Cerebellar nuclear complex (tissue), 1 donor: ENCODE measurements around the gene PRUNE1.

Experiments
- DNase-seq, 2 experiments: peaks; one replicate each; lab custom pipeline; 2025; lab: John Stamatoyannopoulos, UW

The PRUNE1 gene

DNA sequence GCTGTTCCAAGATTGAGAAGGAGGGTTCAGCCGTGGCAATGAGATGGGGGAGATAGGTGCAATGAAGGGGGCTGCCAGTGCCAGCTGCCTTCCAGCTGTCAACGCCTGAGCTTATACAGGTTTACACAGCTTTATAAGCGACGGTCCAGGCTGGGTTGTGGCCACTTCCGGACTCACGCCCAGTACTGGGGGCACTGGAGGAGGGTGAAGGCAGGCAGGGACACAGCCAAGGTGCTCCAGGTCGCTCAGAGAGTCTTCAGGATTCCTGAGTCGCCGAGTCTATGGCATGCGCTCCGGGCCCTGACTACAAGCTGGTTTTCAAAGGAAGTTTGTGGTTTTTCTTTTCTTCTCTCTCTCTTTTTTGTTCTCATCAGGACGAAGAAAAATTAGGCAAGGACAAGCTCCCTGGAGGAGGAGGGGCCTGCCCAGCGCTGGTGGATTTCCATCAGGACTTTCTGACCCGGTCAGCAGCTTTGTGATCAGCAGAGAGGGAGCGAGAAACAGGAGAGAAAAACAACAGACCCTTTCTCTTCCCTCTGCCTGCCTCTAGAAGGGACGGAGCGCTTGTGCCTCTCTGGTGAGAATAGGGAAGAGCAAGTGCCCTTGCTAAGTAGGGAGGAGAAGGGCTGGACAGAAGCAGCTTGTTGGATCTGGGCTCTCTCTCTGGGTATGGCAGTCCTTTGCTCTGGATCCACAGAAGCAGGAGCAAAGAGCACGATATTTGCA is 1.8 kb upstream of the PRUNE1 start, which contains the start of gene MINDY1:
Gene MINDY1, minus strand, starts transcription at position 576 of the 726 bp plus-strand sequence. CDS start 4,285 bp downstream, outside the sequence.
- DNase-seq = peak; percentile 63 to 77

DNA sequence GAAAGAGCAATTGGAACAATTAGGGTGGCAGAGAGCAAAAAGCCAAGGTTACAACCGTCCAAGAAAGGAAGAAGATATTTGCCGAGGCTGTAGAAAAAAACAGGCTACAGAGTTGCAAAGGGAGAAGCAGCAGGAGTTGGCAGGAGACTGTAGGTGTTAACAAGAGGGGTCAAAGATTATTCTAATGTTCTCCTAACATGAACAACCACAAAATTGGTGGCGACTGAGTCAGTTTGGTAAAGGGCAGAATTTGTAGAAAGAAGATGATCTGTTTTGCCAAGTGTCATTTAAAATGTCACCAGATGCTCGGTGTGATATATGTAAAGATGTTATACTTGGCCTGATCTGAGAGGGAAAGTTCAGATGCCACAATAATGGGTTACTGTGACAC is 401 bp upstream of the PRUNE1 start:
- DNase-seq = no peak

DNA sequence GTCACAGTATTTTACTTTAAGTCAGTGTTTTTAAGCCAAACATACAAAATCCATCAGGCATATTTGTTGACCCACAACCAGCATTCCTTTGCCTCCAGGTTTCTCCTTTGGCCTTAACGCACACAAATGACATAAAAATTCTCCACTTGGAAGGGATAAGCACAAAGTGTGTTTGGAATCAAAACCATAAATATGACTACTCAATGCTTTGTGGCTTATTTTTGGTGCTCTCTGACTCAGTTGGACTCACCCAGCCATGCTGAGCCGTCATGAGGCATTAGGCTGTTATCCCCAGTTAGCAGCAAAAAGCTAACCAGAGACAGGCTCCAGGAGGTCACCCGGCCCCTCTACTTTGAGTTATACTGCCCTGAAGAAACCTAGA is 948 bp downstream of the PRUNE1 start:
- DNase-seq = no peak

DNA sequence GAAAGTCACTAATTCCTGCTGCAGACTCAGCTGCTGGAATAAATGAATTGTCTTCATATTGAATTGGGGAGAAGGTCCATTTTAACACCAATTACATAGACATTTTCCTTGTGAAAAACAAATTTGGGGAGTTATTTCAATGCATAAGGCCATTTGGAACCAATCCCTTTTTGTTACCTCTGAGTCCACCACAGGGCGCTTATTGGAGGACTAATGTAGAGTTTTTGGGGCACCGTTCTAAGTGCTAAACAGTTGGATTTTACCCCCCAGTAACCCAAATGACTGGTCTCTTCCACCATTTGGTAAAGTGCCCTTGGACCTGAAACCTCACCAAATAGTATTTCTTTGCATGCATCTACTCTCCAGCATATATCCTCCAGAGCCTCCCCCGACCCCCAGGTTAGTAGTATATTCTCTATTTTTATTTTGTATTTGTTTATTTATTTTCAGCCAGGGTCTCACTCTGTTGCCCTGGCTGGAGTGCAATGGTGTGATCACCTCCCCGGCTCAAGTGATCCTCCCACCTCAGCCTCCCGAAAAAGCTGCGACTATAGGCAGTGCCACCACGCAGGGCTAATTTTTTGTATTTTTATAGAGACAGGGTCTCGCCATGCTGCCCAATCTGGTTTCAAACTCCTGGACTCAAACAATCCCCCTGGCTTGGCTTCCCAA is 1.6 kb downstream of the PRUNE1 start:
- no peak for DNase-seq

DNA sequence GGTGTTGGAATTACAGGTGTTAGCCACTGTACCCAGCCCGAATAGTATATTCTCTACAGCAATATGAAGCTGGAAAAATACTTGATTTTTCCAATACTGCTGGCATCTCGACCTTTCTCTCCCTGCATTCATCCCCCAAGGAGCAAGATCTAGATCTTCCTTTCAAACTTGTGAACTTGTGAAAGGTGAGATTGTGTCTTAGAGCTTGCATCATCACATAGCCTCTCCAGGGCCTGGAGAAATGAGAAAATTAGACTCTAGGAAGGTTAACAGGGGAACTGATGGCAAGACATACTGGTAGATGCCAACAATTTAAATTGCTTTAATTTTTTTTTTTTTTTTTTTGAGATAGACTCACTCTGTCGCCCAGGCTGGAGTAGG is 2.1 kb downstream of the PRUNE1 start:
- no peak for DNase-seq

DNA sequence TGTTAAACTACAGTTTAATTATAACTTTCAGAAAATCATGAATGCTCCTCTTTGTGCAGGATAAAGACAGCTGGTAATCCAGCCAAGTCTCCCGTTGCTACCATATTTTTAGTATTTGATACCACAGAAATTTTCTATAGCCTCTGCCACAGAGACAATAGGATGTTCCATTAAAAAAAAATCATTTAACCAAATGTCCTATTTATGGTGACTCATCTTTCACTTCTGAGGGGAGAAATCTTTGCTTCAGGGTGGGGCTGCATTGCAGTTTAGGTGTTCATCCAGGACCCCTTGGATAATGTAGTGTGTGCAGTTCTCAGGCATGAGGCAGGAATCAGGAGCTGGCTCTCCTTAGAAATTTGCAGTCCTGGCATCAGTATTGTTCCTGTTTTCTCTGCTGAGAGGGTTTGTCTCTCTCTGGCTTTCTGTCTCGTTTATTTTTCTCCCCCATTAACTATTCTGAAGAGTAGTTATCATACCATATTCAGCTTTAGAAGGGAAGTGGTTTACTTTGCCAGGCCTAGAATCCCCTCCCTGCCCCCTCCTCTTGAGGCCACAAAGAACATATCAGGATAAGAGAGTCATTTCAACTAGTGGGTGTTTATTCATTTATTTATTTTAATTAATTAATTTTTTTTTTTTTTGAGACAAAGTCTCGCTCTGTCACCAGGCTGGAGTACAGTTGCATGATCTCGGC is 3.1 kb downstream of the PRUNE1 start:
- no peak for DNase-seq

DNA sequence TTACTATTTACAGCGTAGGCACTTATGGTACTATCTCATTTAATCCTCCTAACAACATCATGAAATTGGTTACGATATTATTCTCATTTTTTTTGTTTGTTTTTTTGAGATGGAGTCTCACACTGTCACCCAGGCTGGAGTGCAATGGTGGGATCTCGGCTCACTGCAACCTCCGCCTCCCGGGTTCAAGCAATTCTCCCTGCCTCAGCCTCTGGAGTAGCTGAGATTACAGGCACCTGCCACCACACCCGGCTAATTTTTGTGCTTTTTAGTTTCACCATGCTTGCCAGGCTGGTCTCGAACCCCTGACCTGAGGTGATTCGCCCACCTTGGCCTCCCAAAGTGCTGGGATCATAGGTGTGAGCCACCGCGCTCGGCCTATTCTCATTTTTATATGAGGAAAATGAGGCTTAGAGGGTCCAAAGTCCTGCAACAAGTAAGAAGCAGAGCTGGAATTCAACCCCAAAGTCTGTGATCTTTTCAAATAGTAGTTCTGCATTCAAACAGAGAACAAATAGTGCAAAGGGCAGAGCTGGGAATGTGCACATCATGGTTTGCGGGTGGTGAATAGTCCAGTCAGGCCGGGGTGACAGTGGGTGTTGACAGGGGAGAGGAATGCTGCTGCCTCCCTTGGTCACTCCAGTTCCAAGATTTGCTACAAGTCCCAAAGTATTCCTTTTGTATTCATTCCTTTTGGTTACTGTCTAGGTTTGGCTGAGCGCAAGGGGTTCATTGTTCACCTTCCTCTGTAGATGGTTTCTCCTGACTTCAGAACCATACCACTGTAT is 4.6 kb downstream of the PRUNE1 start:
- DNase-seq = no peak

DNA sequence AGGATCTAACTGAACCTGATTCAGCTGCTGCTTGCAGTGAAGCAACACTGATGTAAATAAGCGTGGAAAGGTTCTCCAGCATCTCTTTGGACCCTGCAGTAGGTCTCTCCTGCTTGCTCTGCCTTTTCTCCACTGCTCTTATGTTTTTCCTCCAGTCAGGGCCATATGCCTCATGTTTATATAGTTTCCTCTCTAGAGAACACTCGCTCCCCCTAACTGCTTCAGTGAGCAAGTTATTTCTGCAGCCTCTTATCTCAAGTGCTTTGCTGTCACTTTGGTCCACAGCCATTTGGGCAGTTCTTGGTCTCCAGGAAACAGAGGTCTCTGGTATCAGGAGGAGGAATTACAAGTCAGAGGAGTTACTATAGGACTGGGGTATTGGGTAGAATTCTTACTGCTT is 5.3 kb downstream of the PRUNE1 start:
- DNase-seq = no peak

DNA sequence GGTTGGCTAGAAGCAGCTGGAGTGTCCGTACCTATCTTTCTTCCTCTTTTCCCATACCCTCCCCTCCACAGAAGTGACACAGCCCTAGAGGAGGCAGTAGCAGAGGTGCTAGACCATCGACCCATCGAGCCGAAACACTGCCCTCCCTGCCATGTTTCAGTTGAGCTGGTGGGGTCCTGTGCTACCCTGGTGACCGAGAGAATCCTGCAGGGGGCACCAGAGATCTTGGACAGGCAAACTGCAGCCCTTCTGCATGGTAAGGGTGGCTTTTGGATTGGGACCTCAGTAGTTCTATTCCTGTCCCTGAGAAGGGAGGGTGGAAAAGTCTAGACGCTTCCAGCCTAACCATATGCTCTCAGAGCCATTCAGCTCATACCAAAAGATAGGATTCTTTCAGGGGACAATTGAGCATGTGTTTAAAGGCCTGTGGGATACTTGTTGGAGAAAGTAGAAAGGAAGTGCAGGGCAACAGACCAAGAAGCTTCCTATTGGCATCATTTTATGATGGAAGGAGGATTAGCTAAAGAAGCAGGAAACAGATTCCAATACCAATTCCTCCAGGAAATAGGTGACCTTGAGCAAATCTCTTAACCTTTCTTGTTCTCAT is 16.4 kb downstream of the PRUNE1 start:
- no peak for DNase-seq

DNA sequence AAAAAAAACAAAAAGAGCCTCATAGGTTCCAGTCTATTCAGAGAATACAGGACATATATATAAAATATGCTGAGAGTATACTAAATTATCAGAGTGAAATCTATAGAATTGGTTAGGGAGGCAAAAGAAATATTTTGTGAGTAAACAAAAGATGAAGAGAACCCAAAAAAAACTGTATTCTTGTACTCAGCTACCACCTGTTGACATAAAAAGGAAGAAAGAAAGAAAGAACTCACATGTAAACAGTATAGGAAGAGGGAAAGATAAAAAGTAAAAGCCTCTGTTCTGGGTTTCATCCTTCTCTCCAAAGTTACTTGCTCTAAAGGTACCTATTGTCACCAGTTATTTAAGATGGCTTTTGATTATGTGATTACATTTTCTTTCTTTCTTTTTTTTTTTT is 18.2 kb downstream of the PRUNE1 start:
- no peak for DNase-seq

DNA sequence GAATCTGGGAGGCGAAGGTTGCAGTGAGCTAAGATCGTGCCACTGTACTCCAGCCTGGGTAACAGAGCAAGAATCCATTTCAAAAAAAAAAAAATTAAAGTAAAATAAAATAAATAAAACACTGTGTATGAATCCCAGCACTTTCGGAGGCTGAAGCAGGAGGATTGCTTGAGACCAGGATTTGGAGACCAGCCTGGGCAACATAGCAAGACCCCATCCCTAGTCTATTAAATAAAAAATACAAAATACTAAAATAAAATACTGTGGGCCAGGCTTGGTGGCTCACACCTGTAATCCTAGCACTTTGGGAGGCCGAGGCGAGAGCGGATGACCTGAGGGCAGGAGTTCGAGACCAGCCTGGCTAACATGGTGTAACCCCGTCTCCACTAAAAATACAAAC is 23.9 kb downstream of the PRUNE1 start:
- no peak for DNase-seq

DNA sequence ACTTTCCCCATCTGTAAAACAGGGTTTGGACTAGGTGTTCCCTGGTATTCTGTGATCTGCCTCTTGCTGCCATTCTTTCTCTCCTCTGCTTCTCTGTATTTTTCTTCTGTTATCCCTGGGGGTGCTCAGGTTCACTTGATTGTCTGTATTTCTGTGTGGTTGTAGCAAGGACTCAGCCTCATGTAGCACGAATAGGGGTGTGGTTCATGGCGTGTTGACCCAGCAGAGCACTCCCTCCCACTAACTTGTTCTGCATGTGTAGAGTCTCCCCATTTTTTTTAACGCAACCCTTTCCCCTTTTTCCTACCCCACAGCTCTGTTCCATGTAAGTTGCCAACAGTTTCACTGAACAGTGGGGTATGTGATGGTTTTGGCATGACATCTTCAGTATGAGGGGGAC is 26.9 kb downstream of the PRUNE1 start:
- DNase-seq = no peak

DNA sequence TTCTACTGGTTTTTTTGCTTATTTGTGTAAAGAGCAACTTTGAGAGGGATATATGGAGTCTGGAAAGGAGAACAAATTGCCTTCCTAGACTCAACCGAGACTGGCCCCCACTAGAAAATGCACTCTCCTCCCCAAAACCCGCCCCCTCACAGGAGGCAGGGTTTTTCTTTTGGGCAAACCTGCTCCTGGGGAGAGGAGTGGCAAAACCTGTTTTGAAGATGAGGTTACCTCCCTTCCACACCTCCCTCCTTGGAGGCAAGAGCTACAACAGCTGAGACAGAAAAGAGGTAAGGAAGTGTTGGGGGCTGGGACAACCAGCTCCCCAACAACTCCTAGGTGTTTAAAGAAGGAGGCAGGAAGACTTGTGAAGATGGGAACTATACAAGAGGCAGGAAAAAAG is 28.1 kb downstream of the PRUNE1 start, which contains the start of gene BNIPL:
Gene BNIPL, plus strand, starts transcription at position 231 of the 400 bp plus-strand sequence. Its CDS starts 140 bp downstream, at position 371.
- DNase-seq = no peak

DNA sequence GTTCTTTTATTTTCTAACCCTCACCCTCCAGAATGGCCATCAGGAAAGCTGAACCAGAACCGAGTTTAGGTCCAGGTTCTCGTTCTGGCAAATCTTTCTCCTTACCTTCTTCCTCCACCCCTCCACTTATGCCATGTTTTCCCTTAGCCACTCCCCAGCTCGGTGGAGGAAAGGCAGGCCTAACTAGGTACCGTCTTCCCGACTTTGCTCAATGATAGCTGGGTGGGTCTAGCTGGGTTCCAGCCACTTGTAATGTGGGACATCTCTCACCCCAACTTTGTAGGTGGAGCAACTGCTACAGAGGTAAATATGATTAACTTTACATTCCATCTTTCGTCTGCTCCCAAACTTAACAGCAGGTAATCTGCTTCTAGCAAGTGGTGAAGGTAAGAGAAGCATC is 28.8 kb downstream of the PRUNE1 start:
- no peak for DNase-seq

DNA sequence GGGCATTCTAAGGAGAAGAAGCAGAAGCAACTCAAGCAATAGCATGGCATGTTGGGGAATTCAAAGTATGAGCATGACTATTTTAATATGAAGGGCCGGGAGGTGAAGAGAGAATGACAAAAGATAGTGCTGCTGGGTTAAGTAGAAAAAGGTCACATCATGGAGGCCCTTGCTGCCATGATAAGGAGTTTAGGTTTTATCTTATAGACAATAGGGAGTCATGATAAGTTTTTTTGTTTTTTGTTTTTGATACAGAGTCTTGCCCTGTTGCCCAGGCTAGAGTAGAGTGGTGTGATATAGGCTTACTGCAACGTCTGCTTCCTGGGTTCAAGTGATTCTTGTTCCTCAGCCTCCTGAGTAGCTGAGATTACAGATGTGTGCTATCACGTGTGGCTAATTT is 31.3 kb downstream of the PRUNE1 start:
- DNase-seq = no peak

DNA sequence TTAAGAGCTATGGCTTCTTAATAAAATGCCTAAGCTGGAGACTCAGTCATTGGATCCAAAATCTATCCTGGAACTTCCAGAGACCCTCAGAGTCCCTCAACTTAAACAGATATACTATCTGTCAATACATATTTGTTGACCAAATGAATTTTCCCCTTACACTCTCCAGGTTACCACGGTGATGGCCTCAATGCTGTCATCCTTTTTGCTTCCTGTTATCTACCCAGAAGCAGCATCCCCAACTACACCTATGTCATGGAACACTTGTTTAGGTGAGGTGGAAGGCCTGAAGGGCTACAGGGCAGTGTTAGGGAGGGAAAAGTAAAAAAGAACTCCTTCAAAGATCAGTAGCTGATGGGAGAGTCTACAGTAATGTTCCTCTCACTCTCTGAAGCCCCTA is 34.9 kb downstream of the PRUNE1 start:
- no peak for DNase-seq

DNA sequence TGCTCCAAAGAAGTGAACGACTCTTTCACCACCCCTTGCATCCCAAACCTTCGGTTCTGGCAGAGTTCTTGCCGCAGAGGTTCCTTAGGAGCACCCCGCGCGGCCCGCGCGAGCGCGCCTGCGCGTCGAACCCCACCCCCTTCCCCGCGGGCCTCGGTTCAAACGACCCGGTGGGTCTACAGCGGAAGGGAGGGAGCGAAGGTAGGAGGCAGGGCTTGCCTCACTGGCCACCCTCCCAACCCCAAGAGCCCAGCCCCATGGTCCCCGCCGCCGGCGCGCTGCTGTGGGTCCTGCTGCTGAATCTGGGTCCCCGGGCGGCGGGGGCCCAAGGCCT is 39.3 kb downstream of the PRUNE1 start, which contains the start of gene C1orf56:
Gene C1orf56, plus strand, starts transcription at position 161 of the 334 bp plus-strand sequence. Its CDS starts 97 bp downstream, at position 258.
- DNase-seq = peak in 1 of 2 experiments; percentile 35

DNA sequence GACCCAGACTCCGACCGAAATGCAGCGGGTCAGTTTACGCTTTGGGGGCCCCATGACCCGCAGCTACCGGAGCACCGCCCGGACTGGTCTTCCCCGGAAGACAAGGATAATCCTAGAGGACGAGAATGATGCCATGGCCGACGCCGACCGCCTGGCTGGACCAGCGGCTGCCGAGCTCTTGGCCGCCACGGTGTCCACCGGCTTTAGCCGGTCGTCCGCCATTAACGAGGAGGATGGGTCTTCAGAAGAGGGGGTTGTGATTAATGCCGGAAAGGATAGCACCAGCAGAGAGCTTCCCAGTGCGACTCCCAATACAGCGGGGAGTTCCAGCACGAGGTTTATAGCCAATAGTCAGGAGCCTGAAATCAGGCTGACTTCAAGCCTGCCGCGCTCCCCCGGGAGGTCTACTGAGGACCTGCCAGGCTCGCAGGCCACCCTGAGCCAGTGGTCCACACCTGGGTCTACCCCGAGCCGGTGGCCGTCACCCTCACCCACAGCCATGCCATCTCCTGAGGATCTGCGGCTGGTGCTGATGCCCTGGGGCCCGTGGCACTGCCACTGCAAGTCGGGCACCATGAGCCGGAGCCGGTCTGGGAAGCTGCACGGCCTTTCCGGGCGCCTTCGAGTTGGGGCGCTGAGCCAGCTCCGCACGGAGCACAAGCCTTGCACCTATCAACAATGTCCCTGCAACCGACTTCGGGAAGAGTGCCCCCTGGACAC is 39.8 kb downstream of the PRUNE1 start:
- DNase-seq = peak in 1 of 2 experiments; percentile 56

DNA sequence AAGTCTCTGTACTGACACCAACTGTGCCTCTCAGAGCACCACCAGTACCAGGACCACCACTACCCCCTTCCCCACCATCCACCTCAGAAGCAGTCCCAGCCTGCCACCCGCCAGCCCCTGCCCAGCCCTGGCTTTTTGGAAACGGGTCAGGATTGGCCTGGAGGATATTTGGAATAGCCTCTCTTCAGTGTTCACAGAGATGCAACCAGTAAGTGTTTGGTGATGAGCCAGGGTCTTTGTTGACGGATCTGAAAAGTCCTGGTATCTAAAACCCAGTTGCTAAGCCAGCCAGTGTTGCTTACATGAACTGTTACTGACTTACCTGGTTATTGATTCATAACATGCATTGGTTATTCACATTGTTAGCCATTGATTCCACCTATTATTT is 40.4 kb downstream of the PRUNE1 start:
- no peak for DNase-seq

DNA sequence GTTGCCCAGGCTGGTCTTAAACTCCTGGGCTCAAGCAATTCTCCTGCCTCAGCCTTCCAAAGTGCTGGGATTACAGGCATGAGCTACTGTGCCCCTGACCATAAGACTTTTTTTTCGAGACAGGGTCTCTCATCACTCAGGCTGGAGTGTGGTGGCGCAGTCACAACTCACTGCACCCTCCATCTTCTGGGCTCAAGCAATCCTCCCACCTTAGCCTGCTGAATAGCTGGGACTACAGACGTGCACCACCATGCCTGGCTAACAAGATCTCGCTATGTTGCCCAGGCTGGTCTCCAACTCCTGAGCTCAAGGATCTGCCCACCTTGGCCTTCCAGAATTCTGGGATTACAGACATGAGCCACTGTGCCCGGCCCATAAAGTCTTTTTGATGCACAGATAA is 41.2 kb downstream of the PRUNE1 start:
- no peak for DNase-seq

DNA sequence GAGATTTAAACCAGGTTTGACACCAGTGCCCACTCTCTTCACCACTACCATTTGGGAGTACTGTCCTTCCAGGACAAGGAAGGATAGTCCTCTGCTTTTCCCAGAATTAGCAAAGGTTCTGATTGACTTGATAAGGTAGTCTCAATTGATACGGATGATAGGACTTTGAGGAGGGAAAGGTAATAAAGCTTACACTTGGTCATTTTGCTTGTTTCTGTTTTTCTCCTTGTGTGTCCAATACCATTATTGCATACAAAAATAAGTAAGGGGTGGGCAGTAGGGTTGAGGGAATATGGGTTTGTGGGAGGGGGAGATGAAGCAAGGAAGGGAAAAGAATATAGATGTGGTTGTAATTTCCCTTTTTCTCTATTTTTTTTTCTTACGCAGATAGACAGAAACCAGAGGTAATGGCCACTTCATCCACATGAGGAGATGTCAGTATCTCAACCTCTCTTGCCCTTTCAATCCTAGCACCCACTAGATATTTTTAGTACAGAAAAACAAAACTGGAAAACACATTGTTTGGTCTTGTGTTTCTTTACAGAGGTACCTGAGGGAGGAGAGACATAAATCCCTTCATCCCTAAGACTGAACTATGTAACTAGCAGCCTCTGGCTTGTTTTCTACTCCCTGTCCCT is 41.9 kb downstream of the PRUNE1 start:
- no peak for DNase-seq
